Tibial nerve (tissue), 4 donors: ENCODE data around the gene FCGR3B. TPM values are rescaled to one million over a fixed set of nuclear protein-coding genes. Genes with fewer than 3 reads are reported as not detected.
"Not testable (repeated sequence)": the region's sequence is repeated elsewhere in the genome, so short reads cannot be mapped to it uniquely, and the experiment has no call there.

Experiments
- DNase-seq, 2 donors: peaks; one replicate each; pipeline ENCODE4 v3.0.0-alpha.2; 2019; ENCODE audit warnings: low spot score in 2 of 2
- H3K27ac ChIP-seq, 4 donors: fragments of 200-600 bp; sonication (generic) in 3 of 4; one replicate each; pipeline ENCODE4 v1.5.1; 2017 to 2019; ENCODE audit warnings: mild to moderate bottlenecking in 1 of 4
- H3K27me3 ChIP-seq, 2 donors: fragments of 200-600 bp; sonication (generic) in 1 of 2; one replicate each; pipeline versions ENCODE4 v1.5.1 to v1.6.0; 2017 to 2019
- H3K36me3 ChIP-seq, 3 donors: fragments of 200-600 bp; sonication (generic); one replicate each; pipeline ENCODE4 v1.5.1; 2018 to 2019
- H3K4me1 ChIP-seq, 4 donors: fragments of 200-600 bp; sonication (generic) in 3 of 4; one replicate each; pipeline ENCODE4 v1.5.1; 2017 to 2019
- H3K4me3 ChIP-seq, 4 donors: fragments of 200-600 bp; sonication (generic) in 3 of 4; one replicate each; pipeline ENCODE4 v1.5.1; 2017 to 2019; ENCODE audit warnings: mild to moderate bottlenecking in 1 of 4, moderate library complexity in 1 of 4
- H3K9me3 ChIP-seq, 4 donors: fragments of 200-600 bp; sonication (generic) in 3 of 4; one replicate each; pipeline ENCODE4 v1.5.1; 2017 to 2019
- EP300 ChIP-seq, 2 donors: sonication (generic); formaldehyde crosslinking; IDR thresholded peaks; one replicate each; pipeline ENCODE4 v1.6.1; 2017; ENCODE audit warnings: antibody characterized with exemption in 2 of 2, mild to moderate bottlenecking in 1 of 2
- POLR2A ChIP-seq, 2 donors: fragments of 450-650 bp; IDR thresholded peaks; one replicate each; pipeline ENCODE4 v1.6.1; 2017; ENCODE audit warnings: antibody characterized with exemption in 2 of 2, mild to moderate bottlenecking in 2 of 2, moderate library complexity in 2 of 2
- WGBS, 2 donors: methylation state at CpG; one replicate each; pipeline ENCODE4 v1.1.5; 2018; 5-methylcytosine and 5-hydroxymethylcytosine counted together
- total RNA-seq, 4 donors: library from RNA; depleted of rRNA; stranded (reverse); fragments of >200 nt; gene quantifications; one replicate each; pipeline ENCODE4 v1.1.0, GENCODE V29; 2016
- TF ChIP-seq, protein P1 (sequence below), 5 experiments: fragments of 200-600 bp in 3 of 5; fragments of 450-650 bp in 2 of 5; sonication (generic) in 3 of 5; IDR thresholded peaks; one replicate each; pipeline ENCODE4 v1.5.1; 2016 to 2019; ENCODE audit warnings: antibody characterized with exemption in 5 of 5, mild to moderate bottlenecking in 3 of 5, moderate library complexity in 2 of 5

FCGR3B gene
- total RNA-seq, result 1 to 10 TPM in 2 of 4 donors, under 1 TPM in 1, not detected in 1; 0.63 to 2.8 (median 1.8) TPM

DNA sequence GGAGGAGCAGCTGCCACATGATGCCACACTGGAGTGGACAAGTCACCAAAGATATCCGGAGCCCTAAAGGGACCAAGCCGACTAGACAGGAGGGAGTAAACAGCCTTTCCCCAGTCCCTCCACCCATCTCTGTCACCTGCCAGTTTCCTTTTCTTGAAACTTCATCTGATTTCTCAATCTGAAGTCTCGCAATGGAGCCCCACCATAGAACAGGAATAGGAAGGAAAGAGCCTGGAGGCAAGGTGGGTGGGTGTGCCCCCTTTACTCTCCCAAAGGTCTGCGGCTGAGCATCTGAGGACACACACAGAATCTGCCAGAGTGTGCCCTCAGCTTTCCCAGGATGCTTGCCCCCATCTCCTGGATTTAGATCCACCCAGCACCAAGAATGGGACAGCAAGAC, at the start of gene FCGR3B:
Gene FCGR3B, minus strand, starts transcription at position 101 of the 400 bp plus-strand sequence. Its CDS starts 82 bp downstream, at position 19.
- Histone ChIP-seq H3K4me1 (no peaks in the 10 kb centered on the region), H3K27ac (no peak within 1 kb of the TSS), H3K27me3 (no peaks in the 10 kb centered on the region), H3K9me3 (no peaks in the 10 kb centered on the region), H3K36me3 (no peaks in the 10 kb centered on the region), H3K4me3 (no peak within 1 kb of the TSS)
- 95 to 100% methylated on average over 3 to 4 of the region's 4 CpGs for WGBS, 2 donors
- TF ChIP-seq, protein P1, sequence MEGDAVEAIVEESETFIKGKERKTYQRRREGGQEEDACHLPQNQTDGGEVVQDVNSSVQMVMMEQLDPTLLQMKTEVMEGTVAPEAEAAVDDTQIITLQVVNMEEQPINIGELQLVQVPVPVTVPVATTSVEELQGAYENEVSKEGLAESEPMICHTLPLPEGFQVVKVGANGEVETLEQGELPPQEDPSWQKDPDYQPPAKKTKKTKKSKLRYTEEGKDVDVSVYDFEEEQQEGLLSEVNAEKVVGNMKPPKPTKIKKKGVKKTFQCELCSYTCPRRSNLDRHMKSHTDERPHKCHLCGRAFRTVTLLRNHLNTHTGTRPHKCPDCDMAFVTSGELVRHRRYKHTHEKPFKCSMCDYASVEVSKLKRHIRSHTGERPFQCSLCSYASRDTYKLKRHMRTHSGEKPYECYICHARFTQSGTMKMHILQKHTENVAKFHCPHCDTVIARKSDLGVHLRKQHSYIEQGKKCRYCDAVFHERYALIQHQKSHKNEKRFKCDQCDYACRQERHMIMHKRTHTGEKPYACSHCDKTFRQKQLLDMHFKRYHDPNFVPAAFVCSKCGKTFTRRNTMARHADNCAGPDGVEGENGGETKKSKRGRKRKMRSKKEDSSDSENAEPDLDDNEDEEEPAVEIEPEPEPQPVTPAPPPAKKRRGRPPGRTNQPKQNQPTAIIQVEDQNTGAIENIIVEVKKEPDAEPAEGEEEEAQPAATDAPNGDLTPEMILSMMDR (IDR thresholded peaks at IDR 0.05), result no peak
- no peak for TF ChIP-seq POLR2A (IDR thresholded peaks at IDR 0.05)
- TF ChIP-seq EP300 (IDR thresholded peaks at IDR 0.05), result no peak
- no peak for DNase-seq

DNA sequence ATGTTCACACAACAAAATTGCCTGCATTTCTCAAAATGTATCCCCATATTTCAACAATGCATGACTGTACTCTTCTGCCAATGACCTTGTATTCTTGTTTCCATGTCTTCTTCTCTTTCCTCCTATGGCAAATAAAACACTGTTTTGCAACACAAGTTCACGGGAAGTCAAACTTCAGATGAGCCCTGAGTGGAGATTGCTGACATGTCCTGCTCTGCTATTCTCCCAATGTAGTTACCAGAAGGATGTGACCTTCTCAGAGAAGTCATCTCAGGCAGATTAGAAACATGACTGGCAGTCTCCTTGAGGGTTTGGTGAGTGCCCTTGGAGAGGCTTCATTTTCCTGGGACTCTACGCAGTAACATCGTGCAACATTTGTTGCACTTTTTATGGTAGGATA, 47.5 kb upstream of the FCGR3B start:
- Histone ChIP-seq H3K4me3 (no peak overlapping the region), H3K36me3 (no peaks in the 10 kb centered on the region), H3K9me3 (no peaks in the 10 kb centered on the region), H3K4me1 (peaks cover 0 to 20% (median 4%) of the 10 kb centered on the region in 4 donors), H3K27ac (no peak overlapping the region), H3K27me3 (no peaks in the 10 kb centered on the region)
- no peak for DNase-seq
- TF ChIP-seq, protein P1 (IDR thresholded peaks at IDR 0.05), result no peak
- TF ChIP-seq POLR2A (IDR thresholded peaks at IDR 0.05) (no peak), EP300 (IDR thresholded peaks at IDR 0.05) (no peak)
- 90 to 93% methylated on average over 3 of the region's 3 CpGs for WGBS, 2 donors

GRCh38 chr1:161676958-161677689, 46.1 kb upstream of the FCGR3B start:
- no peak overlapping the region for H3K4me3 ChIP-seq
- no peaks in the 10 kb centered on the region for H3K36me3 ChIP-seq
- 36 to 43% methylated on average over 5 of the region's 5 CpGs for WGBS, 2 donors

GRCh38 chr1:161676441-161676840, 45.5 kb upstream of the FCGR3B start:
- DNase-seq, result no peak
- Histone ChIP-seq H3K27me3 (no peaks in the 10 kb centered on the region), H3K4me3 (no peak overlapping the region), H3K27ac (peak overlapping the region in 2 of 4 donors; percentile 32 to 51), H3K36me3 (no peaks in the 10 kb centered on the region), H3K9me3 (no peaks in the 10 kb centered on the region), H3K4me1 (peaks cover 0 to 20% (median 4%) of the 10 kb centered on the region in 4 donors)
- TF ChIP-seq, protein P1 (IDR thresholded peaks at IDR 0.05), result no peak
- TF ChIP-seq POLR2A (IDR thresholded peaks at IDR 0.05) (no peak), EP300 (IDR thresholded peaks at IDR 0.05) (no peak)
- WGBS, 2 donors, result 46% methylated on average over 2 of the region's 2 CpGs

More at GRCh38 chr1:161676958-161677689, 46.1 kb upstream of the FCGR3B start:
- Histone ChIP-seq H3K9me3 (no peaks in the 10 kb centered on the region), H3K4me1 (peaks cover 0 to 20% (median 4%) of the 10 kb centered on the region in 4 donors), H3K27me3 (no peaks in the 10 kb centered on the region), H3K27ac (peak overlapping the region in 2 of 4 donors; percentile 32 to 51)
- no peak for TF ChIP-seq POLR2A (IDR thresholded peaks at IDR 0.05)
- TF ChIP-seq, protein P1 (IDR thresholded peaks at IDR 0.05), result no peak
- TF ChIP-seq EP300 (IDR thresholded peaks at IDR 0.05), result no peak
- DNase-seq, result no peak

- not testable (repeated sequence) for H3K27me3 ChIP-seq, DNase-seq, H3K36me3 ChIP-seq, H3K4me3 ChIP-seq, H3K27ac ChIP-seq, H3K9me3 ChIP-seq
- H3K4me1 ChIP-seq, result peaks cover 0 to 20% (median 4%) of the 10 kb centered on the region in 4 donors
- WGBS, 2 donors, result 90 to 92% methylated on average over 3 of the region's 3 CpGs
These were observed 43.9 kb upstream of the FCGR3B start for GRCh38 chr1:161674908-161675307.

- not testable (repeated sequence) for H3K27ac ChIP-seq, H3K27me3 ChIP-seq, H3K9me3 ChIP-seq, H3K4me3 ChIP-seq, H3K36me3 ChIP-seq, DNase-seq
- WGBS, 2 donors, result 72 to 97% methylated on average over 3 of the region's 3 CpGs
- H3K4me1 ChIP-seq, result peaks cover 0 to 20% (median 4%) of the 10 kb centered on the region in 4 donors
These were observed 43.5 kb upstream of the FCGR3B start for GRCh38 chr1:161674447-161674846.

GRCh38 chr1:161673437-161673836, 42.5 kb upstream of the FCGR3B start:
- not testable (repeated sequence) for H3K9me3 ChIP-seq, H3K27ac ChIP-seq, DNase-seq, H3K27me3 ChIP-seq, H3K36me3 ChIP-seq, H3K4me3 ChIP-seq
- peaks cover 0 to 20% (median 4%) of the 10 kb centered on the region in 4 donors for H3K4me1 ChIP-seq
- 81 to 82% methylated on average over 3 to 4 of the region's 7 CpGs for WGBS, 2 donors

GRCh38 chr1:161671045-161672020, 40.4 kb upstream of the FCGR3B start:
- not testable (repeated sequence) for H3K4me3 ChIP-seq, H3K36me3 ChIP-seq, H3K27ac ChIP-seq, H3K27me3 ChIP-seq, H3K9me3 ChIP-seq, DNase-seq, H3K4me1 ChIP-seq
- WGBS, 2 donors, result 60 to 61% methylated on average over 10 to 11 of the region's 15 CpGs
